Hepatic stellate cell (primary cell): ENCODE measurements around the gene NPHP4.

ENCODE experiments used
- DNase-seq: peaks from one replicate; pipeline ENCODE4 v3.0.0; 2011; ENCODE audit warnings: low spot score

NPHP4 gene

DNA sequence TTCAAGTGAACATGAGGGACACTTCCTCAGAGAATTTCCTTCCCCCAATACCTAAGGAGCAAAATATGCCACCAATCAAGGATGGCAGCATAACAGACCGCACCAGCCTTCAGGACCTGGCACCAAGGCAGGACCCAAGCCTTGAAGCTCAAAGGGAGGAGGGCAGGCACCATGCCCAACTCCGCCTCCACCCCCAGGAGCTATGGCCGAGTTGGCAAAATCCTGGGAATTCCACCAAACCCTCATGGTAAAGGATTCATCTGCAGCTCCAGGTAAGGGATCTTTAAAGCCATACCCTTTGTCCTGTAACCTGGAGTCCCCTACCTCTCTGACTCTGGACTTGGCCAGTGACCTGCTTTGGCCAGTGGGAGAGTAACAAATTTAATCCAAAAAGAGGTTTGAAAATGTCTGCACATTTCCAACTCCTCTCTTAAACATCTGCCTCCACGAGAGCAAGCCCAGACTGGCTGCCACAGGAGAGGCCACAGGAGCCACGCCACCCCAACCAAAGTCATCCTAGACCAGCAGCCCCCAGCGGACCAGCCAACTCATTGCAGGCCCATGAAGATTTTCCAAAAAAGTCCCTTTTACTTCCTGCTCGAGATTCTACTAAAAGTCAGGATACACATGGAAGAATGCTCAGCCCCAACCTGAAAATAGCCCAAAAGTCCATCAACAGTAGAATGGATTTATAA is 41.9 kb downstream of the NPHP4 start:
- no peak for DNase-seq

DNA sequence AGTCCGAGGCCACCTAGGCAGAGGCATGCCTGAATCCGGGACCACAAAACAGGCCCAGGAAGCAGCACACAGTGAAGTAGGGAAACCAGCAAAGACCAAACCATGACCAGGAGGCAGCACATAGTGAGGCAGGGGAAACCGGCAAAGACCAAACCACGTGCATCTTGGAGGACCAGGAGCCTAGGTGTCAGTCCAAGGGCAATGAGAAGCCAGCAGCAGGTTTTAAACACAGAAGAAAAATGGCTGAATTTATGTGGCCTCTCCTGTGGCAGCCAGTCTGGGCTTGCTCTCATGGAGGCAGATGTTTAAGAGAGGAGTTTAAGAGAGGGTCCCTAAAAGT is 42.5 kb downstream of the NPHP4 start:
- DNase-seq: no peak

DNA sequence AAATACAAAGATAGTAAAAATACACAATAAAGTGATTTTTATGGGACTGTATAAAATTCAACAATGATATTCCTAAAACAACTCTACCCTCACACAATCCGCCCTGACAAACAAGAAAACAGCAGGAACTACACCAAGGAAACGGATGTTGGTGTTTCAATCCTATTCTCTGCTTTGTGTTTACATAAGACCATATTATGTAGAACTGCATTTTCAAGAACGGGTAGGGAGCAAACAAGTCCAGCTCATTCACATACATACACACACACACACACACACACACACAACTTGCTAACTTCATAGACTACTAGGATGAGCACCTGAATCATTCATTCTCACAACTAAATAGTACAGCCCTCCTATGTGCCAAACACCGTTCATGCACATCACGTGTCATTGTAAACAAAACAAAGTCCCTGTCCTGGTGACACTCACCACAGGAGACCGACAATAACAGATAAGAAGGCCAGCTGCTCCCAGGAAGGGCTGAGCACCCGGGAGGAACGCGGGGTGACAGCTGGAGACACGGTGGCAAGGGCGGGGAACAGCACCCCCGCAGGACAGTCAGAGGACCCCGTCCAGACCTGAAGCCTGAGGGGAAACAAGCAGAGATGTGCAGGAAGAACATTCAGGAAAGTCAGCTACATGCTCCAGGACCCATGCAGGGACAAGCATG is 43.0 kb downstream of the NPHP4 start:
- DNase-seq: no peak

DNA sequence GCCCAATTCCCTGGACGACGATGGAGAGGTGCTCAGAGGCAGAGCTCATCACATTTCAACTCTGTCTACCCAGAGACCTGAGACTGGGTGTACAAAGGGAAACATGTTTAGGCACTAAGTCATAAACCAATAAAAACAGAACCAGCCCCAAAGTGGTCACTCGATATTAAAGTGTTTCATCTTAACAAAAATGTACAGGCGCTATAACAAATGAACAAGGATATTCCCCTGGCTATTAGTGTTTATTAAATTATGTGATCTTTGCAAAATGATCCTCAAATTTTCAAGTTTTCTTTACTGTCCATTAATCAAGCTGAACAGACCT is 43.6 kb downstream of the NPHP4 start:
- no peak for DNase-seq

DNA sequence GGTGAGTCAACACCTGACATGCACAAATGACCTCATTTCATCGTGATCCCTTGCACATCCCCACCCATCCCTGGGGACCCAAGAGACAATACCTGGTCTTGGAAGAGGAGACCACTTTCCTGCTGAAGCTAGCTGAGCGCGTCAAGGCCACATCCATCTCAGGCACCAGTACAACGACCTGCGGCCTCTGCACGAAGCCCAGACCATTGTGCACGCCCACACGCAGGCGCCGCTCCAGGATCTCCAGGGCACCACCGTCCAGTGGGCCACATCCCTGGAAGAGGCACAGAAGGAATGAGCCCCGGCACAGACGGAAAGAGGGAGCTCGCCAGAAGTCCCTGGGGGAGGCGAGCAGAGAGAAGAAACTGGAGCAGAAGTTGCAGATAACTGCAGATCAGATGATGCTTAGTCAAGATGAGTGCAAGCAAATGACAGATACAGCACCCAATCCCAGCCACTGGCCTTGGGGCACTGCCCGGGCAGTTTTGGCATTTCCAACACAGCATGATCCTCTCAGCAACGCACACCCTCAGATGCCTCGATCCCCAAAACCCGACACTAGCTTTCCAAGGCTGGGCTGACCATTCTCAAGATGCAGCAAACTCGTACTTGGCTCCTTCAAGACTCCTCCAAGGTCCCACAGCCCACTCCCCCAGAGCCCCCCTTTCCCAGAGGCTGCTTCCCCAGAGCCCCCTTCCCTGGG is 44.1 kb downstream of the NPHP4 start:
- DNase-seq: no peak

DNA sequence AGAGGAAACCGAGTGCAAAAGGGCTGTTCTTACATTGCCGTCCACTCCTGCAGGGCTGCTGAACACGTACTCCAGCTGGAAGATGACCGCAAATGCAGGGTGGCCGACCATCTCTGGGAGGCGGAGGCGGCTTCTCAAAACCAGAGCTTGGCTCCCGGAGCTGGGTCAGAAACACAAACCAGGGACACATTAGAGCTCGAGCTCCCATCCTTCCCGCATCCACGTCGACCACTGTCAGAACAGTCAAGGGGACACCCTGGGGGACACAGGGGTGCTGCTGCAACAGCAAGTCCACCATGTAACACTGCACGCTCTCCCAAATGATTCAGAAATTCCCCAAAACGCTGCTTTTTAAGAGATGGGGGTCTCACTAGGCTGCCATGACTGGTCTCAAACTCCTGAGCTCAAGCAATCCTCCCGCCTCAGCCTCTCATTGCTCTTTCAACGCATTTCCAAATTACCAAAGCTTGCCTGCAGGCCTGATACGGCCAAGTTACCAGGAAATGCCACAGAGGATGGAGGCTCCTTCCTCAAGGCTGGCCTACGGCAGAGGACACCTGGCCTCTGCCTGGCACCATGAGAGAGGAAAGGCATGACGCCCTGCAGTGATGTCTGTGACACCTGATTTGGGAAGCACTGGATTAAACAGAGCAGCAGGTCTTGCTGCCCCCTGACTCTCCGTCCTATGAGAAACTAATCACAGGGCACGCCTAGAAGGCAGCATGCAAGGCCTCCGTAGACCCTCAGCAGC is 45.0 kb downstream of the NPHP4 start:
- DNase-seq: no peak

DNA sequence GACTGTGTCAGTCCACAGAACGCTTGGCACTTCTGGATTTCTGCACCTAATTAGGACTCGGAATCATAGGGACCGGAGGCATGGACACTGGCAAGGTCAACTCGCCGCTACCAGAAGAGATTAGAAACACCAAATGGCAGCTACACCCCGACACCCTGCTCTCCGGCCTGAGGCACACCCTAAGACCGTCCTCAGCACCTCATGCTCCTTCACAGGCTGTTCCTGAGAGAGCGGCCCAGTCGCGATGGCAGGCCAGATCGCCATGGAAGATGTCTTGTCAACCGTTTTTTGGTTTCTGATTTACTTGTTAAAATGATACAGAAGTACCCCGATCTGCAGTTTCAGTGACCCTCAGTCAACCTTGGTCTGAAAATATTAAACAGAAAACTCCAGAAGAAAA is 46.8 kb downstream of the NPHP4 start:
- no peak for DNase-seq

DNA sequence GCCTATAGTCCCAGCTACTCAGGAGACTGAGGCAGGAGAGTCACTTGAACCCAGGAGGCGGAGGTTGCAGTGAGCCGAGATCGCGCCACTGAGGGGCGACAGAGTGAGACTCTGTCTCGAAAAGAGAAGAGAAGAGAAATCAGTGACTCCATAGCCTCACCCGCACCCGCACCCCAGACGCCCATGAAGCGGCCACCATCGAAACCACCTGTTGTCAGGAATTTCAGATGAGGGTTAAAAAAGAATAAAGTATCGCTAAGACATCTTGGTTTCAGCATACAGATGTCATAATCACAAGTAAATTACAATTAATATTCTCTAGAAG is 47.4 kb downstream of the NPHP4 start:
- no peak for DNase-seq

DNA sequence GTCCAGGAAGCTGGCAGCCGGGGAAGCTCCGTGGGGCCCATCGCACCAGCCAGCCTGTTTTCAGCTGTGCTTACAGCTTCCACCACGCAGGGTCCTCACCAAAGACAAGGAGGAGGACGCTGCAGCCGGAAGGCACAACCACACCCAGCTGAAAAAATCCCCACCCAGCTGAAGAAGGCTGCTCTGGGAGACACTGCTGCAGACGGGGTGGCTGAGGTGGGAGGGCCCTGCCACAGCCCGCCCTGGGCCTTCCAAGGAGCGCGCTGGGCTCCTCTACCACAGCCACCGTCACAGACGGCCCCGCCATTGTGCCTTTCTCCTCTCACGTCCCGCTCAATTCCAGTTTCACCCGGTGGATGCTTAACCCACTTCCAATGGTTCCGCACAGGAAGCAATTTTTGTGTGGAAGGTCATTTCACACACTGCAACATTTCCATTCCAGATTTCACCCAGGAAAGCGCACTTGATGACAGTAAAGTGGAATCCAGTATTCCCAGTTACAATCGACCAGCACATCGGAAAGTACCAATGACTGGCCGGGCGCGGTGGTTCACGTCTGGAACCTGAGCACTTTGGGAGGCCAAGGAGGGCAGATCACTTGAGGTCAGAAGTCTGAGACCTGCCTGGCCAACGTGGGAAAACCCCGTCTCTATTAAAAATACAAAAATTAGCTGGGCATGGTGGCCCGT is 47.9 kb downstream of the NPHP4 start:
- no peak for DNase-seq

DNA sequence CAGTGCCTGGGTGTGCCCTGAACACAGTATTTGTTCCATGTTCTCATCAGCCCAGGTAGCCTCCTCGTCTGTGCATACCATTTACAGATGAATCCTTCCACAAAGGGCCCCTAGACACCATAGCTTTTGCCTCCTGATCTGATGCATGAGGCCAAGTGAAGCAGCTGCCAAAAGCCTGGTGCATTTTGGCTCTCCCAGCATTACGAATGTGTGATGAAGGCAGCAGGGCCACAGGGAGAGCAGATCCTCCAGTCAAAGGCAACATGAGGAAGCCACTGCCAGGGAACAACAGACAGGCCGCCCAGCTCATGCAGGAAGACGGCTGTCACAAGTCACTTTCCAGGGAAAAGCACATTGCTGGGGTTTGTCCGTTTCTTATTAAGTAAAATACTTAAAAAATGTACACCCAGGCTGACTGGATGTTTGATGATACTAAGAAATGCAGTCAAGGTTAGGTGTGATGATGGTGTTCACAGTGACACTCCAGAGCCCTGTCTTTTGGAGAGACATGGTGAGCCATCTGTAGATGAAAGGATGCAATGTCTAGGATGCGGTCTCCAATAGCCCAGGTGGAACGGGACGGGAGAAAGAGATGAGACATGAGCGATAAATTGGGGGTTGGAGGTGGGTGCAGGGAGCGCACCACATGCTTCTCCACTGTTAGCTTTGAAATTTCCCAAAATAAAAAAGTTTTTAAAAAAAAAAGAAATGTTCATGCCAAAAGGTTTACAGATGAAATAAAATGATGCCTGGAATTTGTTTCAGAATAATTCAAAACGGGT is 48.7 kb downstream of the NPHP4 start:
- DNase-seq: no peak

DNA sequence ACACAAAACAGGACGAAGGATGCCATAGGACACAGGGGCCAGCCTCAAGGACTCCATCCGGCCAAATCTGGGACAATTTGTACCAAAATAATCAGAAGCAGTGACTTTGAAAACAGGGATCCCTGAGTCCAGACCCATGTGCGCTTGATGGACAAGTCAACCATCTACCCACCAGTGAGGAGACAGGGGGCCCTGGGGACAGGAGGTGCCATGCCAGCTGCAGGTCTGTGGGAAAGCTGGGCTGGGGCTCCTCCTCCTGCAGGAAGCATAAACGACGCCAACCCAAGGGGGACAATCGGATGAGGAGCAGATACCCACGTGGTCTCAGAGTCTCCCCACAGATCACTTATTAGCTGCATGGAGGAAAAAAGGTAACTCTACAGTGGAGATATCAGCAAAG is 50.6 kb downstream of the NPHP4 start:
- DNase-seq: no peak

DNA sequence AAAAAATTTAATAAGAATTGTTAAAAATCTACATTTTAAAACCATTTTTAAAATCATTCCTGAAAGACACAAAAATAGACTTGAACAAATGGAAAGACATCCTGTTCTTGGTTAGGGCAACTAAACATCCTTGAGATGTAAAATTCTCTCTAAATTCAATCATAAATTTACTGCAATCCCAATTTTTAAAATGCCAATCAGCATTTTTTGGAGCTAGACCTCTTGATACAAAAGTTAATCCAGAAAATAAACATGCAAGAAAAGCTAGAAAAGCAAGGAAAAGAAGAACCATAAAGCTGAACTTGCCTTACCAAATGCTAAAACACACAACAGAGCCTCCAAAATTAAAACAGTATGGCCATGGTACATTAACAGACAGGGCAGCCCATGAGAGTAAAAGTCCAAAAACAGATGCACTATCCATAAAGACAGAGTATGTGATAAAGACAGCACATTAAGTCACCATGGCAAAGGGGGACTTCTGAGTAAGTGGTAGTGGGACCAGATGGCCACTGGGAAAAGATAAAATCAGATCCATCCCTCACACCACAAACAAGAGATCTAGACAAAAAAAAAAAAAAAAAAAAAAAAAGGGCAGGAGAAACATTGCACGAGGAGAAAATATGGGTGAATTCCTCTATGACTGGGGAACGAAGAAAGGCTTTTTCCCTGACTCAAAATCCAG is 51.4 kb downstream of the NPHP4 start:
- DNase-seq: no peak

DNA sequence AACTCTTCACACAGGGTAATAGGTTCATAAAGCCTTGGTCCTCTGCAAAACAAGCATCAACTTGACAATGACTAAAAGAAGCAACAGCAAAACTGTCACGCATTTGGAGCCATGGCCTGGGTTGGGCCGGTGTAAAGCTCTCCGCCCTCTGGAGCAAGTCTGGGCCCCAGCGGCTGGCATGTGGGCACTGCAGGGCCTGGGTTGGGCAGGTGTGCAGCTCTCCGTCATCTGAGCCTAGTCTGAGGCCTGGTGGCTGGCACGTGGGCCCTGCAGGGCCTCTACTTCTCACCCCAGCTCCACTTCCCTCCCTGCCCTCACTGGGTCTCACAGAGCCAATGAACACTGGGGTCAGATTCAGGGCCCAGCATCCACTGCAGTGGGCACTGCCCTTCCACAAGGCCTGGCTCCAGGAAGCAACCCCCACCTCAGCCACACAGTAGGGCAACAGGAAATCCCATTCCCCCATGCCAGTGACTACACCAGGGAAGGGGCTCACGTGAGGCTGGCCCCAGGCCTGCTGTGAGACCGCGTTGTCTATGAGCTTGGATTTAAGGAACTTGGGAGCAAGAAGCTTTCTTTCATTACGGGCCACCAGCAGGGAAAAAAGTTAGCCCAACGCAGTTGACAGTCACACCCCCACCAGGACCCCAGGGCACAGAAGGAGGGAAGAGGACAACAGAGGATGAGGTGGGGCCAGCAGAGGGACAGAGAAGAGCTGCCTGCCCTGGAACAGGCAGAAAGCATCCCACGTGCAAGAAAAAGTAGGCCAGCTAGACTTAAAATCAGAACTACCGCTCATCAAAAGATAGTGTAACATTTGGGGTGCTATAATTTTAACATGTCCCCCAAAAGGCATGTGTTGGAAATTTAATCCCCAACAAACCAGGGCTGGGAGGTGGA is 52.7 kb downstream of the NPHP4 start:
- no peak for DNase-seq

DNA sequence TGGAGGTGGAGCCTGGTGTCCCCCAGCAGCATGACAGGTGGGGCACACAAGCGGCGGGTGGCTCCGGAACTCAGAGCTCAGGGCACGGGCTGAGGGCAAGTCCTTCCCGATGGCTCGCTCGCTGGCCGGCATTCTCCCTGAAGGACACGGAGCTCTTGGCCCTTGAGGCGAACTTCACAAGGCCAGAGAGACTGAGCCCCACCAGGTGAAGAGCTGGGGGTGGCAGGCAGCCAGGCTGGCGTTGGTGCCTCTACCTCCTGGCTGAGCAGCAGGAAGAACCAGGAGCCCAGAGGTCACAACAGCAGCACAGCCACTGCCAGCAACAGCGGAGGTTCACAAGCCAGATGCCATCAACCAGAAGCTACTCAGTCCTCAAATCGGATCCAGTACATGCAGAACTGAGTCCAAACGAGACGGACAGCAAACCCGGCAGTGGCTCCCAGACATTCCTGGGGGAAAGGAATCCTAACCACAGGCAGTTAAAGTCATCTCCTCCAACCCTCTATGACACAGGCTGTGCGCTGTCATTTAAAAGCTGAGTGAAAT is 54.1 kb downstream of the NPHP4 start:
- DNase-seq: peak; percentile 72

DNA sequence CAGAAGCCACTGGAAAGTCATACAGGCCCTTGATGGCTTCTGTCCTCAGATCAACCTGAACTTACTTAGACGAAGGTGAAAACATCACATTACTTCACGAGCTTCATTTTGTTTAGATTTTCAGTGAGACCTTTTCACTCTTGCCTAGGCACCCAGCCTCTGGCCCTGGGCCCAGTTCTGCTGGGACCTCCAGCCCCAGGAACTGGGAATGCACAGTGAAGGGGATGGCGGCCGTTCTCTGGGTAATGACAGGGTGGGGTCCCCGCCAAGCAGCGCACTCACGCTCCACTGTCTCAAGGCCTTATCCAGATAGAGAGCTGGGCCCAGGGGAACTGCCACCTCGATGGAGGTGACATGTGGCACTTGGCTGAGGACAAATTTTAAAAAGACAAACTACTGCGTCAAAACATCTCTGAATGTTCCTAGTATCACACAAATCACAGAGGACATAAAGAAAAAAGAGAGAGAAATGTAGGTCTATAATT is 54.8 kb downstream of the NPHP4 start:
- DNase-seq: no peak

DNA sequence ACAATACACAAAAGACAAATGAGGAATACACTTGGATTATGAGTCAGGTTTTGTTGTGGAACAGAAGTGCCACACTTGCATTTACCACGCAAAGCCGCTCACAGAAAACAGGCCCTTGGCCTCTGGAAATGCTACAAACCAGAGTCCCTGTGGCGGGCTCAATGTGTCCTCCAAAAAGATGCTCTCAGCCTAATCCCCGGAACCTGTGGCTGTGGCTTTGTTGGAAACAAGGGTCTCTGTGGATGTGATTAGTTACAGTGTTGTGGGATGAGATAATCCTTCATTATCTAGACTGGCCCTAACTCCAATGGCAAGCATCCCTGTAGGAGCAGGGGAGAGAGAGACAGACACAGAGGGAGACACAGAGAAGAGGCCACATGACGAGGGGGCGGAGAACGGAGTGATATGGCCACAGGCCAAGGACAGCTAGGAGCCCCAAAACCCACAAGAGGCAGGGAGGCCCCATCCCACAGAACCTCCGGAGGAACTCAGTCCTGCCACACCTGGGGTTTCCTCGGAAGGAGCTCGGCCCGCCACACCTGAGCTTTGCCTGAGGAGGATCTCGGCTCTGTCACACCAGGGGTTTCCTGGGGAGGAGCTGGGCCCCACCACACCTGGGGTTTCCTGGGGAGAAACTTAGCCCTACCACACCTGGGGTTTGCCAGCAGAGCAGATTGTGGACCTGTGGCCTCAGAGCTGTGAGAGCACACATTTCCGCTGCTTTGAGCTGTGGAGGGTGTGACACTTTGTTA is 55.4 kb downstream of the NPHP4 start:
- no peak for DNase-seq

DNA sequence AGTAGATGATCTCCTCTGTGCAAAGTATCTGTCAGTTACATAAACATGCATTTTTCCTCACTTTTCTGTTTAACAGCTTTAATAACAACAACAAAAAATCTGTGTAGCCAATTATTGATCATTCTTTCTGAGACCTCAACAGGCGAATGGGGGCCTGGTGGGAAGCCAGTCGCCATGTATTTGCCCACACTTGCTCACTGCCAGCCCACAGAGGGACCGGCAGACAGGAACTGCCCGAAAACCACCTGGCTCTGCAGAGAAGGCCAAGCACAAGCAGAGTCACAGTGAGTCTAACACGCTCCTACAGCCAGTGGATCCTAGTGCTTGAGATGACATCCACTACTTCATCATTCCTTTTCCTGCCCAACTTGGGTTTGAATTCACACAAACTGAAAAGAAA is 56.1 kb downstream of the NPHP4 start:
- DNase-seq: no peak

DNA sequence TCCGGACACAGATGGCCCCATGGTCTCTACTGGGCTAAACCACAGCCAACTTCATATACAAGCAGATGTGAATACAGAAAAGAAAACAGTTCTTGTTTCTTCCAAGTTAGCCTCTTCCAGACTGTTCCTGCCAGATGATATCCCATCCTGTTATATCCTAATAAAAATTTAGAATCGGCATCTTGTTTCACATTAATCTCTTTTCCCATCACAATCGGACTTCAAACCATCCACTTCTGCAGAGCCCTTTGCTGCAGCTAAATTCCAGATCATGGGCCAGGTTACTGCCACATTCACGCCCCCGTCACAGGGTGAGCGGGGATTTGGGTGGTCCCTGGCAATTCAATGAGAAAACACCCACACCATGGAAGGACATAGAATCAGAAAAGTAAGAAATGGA is 57.2 kb downstream of the NPHP4 start:
- no peak for DNase-seq
